Smooth muscle cell of the brain vasculature (primary cell): Measurements from ENCODE around the gene KRTAP4-8.
"Not testable (repeated sequence)": the region's sequence is repeated elsewhere in the genome, so short reads cannot be mapped to it uniquely, and the experiment has no call there.

Experiments
- DNase-seq: peaks from one replicate; pipeline ENCODE4 v3.0.0-alpha.2; 2012; ENCODE audit warnings: low read depth, low spot score

The KRTAP4-8 gene

DNA sequence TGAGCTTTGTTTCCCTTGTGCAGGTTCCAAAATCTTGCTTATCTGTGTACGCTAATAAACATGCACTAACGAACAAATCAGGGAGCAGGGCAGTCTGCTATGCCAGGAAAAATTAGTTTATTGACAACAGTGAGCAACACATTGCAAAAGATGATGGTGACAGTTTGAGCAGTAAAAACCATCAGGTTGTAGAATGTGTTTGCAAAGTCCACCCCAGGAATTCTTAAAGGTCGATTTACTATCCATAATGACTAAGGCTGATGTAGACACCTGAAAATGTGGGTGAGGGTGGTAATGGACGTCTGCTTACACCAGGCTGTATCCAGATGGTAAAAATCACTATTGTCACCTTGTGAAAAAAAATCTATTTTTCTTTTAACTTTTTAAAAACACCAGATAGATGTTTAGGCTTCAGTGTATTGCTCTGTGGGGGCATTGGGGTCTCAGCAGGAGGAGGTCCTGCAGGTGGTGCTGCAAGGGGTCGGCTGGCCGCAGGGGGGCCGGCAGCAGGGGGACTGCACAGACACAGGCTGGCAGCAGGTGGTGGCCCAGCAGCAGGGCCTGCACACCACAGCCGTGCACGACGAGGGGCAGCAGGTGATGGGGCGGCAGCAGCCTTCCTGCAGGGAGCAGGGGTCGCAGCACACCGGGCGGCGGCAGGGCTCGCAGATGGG is 32.8 kb downstream of the KRTAP4-8 start:
- not testable (repeated sequence) for DNase-seq

GRCh38 chr17:41064301-41064700 is 33.6 kb downstream of the KRTAP4-8 start:
- no peak for DNase-seq

GRCh38 chr17:41063449-41063848 is 34.5 kb downstream of the KRTAP4-8 start:
- DNase-seq, result no peak

- DNase-seq, result no peak
Observed at GRCh38 chr17:41061964-41062363, 36.0 kb downstream of the KRTAP4-8 start.

DNA sequence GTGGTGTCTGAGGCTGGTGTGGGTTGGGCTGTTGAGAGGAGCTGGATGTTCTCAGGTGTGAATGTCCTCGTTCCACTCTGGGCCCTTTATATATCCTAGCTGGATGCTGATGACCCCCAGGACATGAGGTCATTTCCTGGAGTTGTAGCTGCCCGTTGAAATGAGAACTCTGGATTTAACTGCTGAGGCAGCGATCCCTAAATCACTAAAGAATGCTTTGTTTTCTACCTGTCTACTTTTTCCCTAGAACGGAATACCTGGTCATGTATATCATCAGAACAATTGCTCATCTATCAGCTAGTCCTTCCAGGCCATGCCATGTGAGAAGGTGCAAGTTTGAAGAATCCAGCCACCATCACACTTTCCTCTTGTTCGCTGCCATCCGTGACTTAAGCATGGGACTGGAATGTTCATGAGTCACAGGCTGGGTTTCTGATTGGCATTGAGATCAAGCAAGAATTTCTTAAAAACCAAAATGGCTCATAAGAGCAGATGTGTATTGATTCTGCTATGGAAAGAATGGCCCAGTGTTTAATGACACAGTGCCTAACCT is 37.8 kb downstream of the KRTAP4-8 start, which contains the start of gene KRTAP2-3:
Gene KRTAP2-3, minus strand, starts transcription at position 63 of the 553 bp plus-strand sequence. CDS start 64 bp downstream, outside the sequence.
- DNase-seq, result no peak

DNA sequence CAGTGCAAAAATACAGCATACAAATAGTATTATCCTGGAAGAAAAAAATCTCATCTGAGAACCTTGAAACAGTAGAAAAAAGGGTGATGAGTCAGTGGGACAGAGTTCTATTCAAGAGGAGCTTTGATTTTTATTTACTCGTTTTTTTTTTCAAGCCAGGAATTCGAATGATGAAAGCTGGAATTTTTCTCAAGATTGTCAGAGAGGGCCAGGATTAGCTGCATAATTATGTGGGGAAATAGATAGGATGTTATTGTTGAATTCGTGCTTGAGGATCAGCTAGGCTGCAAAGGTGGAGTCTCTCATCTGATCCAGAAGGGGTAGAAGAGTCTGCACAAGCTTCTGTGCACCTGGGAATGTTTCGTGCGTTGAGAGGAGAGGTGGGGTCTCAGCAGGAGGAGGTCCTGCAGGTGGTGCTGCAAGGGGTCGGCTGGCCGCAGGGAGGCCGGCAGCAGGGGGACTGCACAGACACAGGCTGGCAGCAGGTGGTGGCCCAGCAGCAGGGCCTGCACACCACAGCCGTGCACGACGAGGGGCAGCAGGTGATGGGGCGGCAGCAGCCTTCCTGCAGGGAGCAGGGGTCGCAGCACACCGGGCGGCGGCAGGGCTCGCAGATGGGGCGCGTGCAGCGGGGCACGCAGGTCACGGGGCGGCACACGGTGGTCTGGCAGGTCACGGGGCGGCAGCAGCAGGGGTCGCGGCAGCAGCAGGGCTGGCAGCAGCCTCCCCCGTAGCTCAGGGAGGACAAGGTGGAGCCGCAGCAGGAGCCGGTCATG is 38.5 kb downstream of the KRTAP4-8 start:
- DNase-seq, result not testable (repeated sequence)

- no peak for DNase-seq
Observed at GRCh38 chr17:41058741-41059140, 39.2 kb downstream of the KRTAP4-8 start.

DNA sequence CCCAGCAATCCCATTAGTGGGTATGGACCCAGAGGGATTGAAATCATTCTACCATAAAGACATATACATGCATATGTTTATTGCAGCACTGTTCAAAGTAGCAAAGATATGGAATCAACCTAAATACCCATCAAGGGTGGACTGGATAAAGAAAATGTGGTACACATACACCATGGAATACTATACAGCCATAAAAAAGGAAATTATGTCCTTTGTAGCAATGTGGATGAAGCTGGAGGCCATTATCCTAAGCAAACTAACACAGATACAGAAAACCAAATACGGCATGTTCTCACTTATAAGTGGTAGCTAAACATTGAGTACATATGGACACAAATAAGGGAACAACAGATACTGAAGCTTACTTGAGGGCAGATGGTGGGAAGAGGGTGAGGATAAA is 40.4 kb downstream of the KRTAP4-8 start:
- DNase-seq, result no peak

DNA sequence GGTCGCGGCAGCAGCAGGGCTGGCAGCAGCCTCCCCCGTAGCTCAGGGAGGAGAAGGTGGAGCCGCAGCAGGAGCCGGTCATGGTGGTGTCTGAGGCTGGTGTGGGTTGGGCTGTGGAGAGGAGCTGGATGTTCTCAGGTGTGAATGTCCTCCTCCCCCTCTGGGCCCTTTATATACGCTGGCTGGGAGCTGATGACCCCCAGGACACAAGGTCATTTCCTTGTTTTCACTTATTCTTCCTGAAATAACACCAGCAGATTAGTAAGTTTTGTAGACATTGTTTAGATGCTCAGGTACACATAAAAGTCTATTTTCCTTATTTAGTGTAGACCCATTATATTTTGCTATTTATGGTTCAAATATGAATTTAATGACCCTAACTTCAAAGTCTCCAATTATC is 42.8 kb downstream of the KRTAP4-8 start, which contains the start of gene KRTAP2-2:
Gene KRTAP2-2, minus strand, starts transcription at position 101 of the 400 bp plus-strand sequence. Its CDS starts 19 bp downstream, at position 82.
- not testable (repeated sequence) for DNase-seq

DNA sequence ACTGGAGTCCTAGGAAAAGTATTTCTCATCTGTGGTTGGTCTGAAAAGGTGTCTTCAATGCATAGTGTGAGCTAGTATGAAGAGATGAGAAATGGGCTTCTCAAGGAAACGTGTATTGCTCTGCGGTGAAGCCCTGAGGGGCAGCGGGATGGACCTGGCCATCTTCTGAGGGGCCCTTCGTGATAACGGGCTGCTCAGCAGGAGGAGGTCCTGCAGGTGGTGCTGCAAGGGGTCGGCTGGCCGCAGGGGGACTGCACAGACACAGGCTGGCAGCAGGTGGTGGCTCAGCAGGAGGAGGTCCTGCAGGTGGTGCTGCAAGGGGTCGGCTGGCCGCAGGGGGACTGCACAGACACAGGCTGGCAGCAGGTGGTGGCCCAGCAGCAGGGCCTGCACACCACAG is 43.4 kb downstream of the KRTAP4-8 start:
- not testable (repeated sequence) for DNase-seq

DNA sequence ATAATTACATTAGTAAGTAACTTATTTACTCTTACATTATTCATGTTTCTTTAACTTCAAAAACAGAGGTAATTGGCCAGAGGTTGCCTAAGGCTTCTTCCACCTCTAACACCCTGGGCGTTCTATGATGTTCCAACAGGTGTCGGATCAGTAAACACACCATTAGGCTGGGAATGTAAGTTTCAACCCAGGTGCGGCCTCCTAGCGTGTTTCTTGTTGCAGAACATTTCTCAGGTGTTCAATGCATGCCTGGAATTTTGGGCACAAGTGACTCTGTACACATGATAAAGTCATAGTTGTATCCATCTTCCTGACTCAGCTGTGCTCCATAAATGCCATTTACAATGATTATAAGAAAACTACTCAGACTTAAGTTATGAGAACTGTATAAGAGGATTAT is 43.9 kb downstream of the KRTAP4-8 start:
- DNase-seq, result no peak

DNA sequence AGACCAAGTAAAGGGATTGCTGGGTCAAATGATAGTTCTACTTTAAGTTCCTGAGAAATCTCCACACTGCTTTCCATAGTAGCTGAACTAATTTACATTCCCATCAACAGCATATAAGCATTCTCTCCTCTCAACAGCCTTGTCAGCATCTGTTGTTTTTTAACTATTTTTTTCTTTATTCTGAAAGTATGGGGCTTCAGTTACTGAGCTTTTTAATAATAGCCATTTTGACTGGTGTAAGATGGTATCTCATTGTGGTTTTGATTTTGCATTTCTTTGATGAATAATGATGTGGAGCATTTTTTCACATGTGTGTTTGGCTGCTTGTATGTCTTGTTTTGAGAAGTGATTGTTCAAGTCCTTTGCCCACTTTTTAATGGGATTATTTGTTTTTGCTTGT is 45.4 kb downstream of the KRTAP4-8 start:
- no peak for DNase-seq

DNA sequence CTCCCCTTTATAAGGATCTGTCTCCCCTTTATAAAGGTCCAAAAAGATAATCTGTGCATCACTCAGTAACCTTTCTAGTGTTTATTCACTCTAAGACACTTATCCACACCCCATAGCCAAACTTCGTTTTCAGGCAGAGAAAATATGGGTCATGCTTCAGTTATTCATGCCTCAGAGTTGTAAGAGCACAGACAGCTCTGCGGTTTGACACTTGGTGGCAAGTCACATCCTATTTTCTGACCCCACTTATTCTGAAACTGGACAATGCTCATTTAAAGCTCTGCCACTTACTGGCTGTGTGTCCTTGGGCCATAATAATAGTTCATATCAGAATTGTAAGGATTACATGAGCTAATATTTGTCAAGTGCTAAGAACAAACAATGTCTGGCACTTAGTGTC is 48.8 kb downstream of the KRTAP4-8 start:
- DNase-seq, result no peak

DNA sequence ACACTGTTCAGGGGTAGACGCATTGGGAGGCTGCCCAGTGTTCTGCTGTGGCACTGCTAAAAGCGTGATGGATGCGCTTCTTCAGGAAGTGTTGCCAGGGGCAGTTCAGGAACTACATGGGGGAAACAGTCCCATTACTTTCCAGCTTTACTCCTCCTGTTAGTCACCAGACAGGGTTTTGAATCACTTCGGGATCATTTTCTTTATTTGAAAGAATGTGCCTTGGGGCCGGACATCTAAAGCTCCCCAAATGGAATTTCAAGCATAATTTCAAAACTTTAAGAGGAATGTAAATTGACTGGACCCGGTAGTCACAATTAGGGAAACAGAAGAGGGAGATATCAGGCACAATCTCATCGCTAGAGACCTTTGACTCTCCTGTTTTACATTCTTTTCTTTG is 49.5 kb downstream of the KRTAP4-8 start:
- DNase-seq, result no peak
